CD4-positive, alpha-beta T cell treated with Interleukin-17A for 1 hour (primary cell): ENCODE data around the gene TCF12.

Source experiments
- DNase-seq: peaks from one replicate; pipeline ENCODE4 v3.0.0-alpha.2; 2020

Gene TCF12

GRCh38 chr15:57057134-57057930, 138.9 kb downstream of the TCF12 start:
- no peak for DNase-seq

- no peak for DNase-seq
Observed at GRCh38 chr15:57059026-57059660, 140.7 kb downstream of the TCF12 start.

DNA sequence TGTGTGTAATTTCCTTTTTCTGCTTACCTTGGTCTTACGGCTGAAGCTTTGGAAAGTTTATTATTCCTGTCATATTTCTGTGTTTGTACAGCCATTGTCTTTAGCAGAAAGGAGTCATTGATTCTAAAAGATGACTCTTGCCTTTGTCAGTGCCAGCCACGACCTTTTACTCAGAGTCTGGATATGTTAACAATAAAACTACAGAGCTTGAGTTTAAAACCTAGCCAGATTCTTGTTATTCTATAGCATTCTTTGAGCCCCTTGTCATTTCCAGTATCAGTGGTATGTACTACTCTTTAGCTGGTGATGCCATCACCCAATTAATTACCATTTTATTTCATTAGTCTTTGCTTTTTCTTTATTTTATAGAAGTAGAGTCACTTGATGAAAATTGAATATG, 142.4 kb downstream of the TCF12 start:
- DNase-seq = no peak

DNA sequence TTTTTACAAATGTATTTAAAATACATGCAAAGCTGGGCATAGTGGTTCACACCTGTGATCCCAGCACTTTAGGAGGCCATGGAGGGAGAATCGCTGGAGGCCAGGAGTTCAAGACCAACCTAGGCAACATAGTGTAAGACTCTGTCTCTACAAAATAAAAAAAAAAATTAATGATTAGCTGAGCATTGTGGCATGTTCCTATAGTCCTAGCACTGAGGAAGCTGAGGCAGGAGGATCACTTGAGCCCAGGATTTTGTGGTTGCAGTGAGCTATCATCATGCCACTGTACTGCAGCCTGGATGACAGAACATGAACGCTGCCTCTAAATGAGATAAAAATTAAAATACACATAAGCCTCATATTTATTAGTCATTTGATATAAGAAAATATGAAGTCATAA, 142.8 kb downstream of the TCF12 start:
- no peak for DNase-seq

DNA sequence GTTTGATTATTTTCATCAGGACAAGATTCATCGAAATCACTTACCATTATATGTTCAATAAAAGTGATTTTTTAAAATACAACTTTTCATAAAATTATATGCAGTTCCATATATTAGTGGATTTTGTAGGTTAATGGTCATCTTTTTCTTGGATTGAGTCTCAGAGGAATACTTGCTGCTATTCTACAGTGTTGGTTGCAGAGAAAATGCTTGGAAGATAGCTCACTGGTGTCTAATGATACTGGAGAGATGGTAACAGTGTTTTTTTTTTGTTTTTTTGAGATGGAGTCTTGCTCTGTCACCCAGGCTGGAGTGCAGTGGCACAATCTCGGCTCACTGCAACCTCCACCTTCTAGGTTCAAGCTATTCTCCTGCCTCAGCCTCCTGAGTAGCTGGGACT, 143.3 kb downstream of the TCF12 start:
- no peak for DNase-seq

GRCh38 chr15:57064033-57064432, 145.6 kb downstream of the TCF12 start:
- no peak for DNase-seq

DNA sequence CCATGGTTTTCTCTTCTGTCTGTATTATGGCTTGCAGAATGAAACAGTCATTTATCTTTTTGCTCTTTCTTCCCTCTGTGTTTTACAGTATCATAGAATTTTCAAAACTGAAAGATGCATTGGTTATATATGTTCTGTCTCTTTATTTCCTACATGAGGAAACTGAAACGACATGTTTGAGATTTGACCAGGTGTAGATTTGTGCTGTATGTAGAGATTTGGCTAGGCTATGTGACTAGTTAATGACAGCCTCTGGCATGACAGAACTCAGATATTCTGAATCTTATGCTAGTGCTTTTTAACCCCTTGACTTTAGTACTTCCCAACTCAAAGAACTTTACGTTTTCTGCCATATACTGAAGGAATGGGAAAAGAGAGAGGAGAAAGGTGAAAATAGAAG, 151.0 kb downstream of the TCF12 start:
- DNase-seq = no peak

GRCh38 chr15:57070674-57071073, 152.2 kb downstream of the TCF12 start:
- no peak for DNase-seq

DNA sequence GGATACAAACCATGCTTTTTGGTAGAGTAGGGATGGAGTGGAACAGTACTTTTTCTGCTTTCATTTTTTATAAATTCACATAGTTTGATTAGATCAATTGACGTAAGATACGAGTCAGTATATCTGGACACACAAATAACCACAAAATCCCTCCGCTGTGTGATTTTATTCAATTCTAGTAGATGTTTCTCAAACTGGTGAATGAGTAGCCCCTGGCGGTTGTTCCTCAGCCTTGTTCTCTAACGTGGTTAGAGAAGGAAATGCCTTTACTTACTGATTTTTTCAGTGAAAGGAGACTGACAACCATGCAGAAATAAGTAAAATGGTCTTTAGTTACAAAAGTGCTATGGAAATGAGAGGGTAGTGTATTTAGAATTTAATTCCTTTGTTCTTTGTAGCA, 161.0 kb downstream of the TCF12 start:
- DNase-seq = no peak

GRCh38 chr15:57079931-57080620, 161.6 kb downstream of the TCF12 start:
- no peak for DNase-seq

DNA sequence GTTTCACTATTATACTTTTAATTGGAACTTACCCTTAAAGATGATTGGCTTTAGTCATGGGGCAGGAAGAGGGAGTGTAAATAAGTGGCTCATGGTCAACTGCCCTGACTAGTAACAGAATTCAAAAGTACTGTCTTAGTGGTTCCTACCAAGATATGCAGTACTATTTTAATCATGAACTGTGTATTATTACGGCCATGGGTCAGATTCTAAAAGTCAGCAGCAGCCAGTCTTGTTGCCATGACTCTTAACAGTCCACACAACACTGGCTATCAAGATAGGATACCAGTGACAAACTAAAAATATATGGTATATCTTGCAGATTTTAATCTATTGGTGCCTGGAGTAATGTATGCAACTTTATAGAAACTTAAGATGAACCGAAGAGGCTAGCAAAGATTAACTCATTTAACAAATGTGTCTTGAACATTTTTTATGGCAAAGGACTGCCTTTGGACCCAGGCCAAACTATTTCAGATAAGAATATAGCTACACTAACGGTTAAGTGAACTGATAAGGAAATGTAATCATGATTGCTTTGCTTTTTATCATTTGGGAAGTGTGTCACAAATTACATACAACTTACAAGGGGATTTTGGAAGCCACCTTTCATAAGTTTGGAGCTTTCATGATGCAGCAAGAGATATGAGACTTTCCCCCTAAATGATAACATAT, 163.7 kb downstream of the TCF12 start:
- no peak for DNase-seq

- no peak for DNase-seq
Observed at GRCh38 chr15:57084192-57084591, 165.7 kb downstream of the TCF12 start.

DNA sequence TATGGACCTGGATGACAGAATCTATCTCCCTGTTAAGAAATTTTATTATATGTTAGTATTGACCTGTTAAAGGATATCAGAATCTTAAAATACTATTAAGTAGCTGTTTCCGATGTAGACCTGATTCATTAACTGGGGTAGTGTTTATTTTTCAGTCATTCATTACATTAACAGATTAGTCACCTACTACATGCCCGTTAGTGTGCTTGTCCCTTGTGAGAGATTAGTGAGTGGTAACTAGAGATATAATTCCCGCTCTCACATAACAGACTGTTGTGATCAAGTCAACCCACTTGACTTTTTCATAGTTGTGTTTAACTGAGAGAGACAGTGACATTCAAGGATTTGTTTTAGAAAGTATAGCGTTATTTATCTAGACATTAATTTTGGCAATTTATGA, 166.8 kb downstream of the TCF12 start:
- no peak for DNase-seq

- DNase-seq = no peak
Observed at GRCh38 chr15:57086857-57087427, 168.5 kb downstream of the TCF12 start.

- DNase-seq = no peak
Observed at GRCh38 chr15:57089815-57090495, 171.5 kb downstream of the TCF12 start.

DNA sequence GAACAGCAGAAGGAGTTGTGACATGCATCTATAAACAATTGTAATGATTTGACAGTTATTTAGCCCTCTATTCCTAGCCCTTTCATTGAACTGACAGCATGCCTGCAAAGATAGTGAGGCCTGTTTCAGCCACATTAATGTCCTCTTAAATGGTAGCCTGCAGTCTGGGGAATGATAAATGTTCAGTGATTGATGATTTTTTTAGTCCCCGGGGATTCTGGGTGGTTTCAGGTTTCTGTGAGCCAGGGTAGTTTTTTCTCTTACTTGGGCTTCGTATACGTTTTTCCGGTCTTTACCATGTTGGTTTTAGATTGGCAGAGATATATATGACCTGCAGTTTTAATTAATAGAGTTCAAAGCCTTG, 172.0 kb downstream of the TCF12 start:
- no peak for DNase-seq

DNA sequence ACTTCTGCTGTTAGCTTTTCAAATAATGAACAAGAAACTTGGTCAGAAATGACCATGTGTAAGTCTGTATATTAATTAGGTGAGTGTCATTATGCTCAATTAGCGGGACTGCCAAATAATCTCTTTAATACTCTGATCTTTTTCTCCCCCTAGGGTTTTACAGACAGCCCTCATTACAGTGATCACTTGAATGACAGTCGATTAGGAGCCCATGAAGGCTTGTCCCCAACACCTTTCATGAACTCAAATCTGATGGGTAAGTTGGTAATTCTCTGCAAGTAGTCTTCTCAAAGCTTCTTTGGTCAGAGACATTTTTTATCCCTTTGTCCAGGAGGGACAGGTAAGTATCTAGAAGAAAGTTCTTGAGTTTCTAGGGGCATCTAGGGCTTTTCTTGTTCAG, 173.2 kb downstream of the TCF12 start:
- no peak for DNase-seq

DNA sequence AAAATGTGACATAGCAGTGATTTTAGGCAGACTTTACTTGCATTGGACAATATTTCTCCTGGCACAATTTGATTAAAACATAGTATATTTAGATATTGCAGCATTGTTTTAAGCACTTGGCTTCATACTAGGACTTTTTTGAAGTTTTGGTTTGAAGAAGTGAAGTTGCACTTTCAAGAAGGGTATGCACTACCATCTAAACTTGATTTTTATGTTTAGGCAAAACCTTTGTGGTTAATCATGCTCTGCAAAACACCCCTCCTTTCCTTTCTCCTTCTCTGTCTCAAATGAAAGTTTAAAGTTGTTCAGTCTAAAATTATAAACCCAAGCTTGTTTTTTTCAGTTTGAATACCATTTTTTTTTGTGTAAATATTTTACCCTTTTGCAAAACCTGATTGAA, 173.8 kb downstream of the TCF12 start:
- DNase-seq = no peak

GRCh38 chr15:57094321-57095257, 176.1 kb downstream of the TCF12 start:
- DNase-seq = no peak

DNA sequence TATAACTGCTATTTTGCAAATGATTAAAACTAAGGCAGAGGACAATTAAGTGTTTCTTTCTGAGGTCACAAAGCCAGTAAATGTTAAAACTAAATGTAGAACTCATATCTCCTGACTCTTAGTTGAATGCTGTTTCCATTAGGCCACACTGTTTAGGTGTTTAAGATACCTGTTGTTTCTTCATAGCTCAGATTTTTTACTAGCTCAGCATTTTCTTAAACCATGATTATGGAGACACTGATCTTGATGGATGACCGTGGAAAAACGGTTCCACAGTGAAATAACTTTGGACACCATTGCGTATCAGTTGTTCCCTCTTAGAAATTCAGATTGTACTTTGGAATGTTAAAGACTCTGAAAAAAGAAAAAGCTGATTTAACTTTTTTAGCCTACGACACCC, 177.5 kb downstream of the TCF12 start:
- DNase-seq = no peak

DNA sequence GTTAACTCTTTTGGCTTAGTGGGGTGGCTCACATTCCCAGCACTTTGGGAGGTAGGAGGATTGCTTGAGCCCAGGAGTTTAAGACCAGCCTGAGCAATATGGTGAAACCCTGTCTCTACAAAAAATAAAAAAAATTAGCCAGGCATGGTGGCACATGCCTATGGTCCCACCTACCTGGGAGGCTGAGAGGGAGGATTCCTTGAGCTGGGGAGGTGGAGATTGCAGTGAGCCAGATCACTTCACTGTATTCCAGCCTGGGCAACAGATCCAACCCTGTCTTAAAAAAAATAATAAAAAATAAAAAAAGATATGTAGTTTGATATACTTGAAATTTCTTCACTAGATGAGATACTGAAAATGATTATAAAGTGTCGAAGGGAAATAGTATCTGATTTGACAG, 178.8 kb downstream of the TCF12 start:
- DNase-seq = no peak
